ENCODE data around the gene KLHL6. TPM values are rescaled to one million over a fixed set of nuclear protein-coding genes. Genes with fewer than 3 reads are reported as not detected.

The KLHL6 gene
- total RNA-seq, 4 donors from 2014 or later = 0.10 to 1.4 (median 0.39) TPM

GRCh38 chr3:183564046-183564445 is 8.5 kb upstream of the KLHL6 start:
- DNase-seq (ENCODE audit: low spot score in 2 of 2) = no peak
- Histone ChIP-seq H3K4me1 (peaks cover 7% of the 10 kb centered on the region), H3K9me3 (no peaks in the 10 kb centered on the region), H3K4me3 (no peak overlapping the region), H3K36me3 (no peaks in the 10 kb centered on the region), H3K27me3 (no peaks in the 10 kb centered on the region), H3K27ac (no peak overlapping the region)
- 87% methylated on average over 5 of the region's 5 CpGs for WGBS
- no peak for TF ChIP-seq POLR2A (IDR thresholded peaks at IDR 0.05)
- no peak for TF ChIP-seq CTCF (IDR thresholded peaks at IDR 0.05)
- TF ChIP-seq POLR2AphosphoS5 (IDR thresholded peaks at IDR 0.05) = no peak
- TF ChIP-seq EP300 (IDR thresholded peaks at IDR 0.05) = no peak

GRCh38 chr3:183563536-183563874 is 8.0 kb upstream of the KLHL6 start:
- H3K4me1 ChIP-seq = peaks cover 7% of the 10 kb centered on the region
- TF ChIP-seq EP300 (IDR thresholded peaks at IDR 0.05) = no peak
- no peak for TF ChIP-seq POLR2AphosphoS5 (IDR thresholded peaks at IDR 0.05)
- TF ChIP-seq CTCF (IDR thresholded peaks at IDR 0.05) = no peak
- no peak for TF ChIP-seq POLR2A (IDR thresholded peaks at IDR 0.05)
- H3K27ac ChIP-seq = no peak overlapping the region
- no peak for DNase-seq (ENCODE audit: low spot score in 2 of 2)
- H3K9me3 ChIP-seq = no peaks in the 10 kb centered on the region
- no peaks in the 10 kb centered on the region for H3K36me3 ChIP-seq
- no peaks in the 10 kb centered on the region for H3K27me3 ChIP-seq
- H3K4me3 ChIP-seq = no peak overlapping the region
- 80% methylated on average over 2 of the region's 2 CpGs for whole genome bisulfite sequencing

GRCh38 chr3:183560607-183561006 is 5.1 kb upstream of the KLHL6 start:
- no peak for DNase-seq (ENCODE audit: low spot score in 2 of 2)
- 94% methylated on average over 9 of the region's 9 CpGs for WGBS

GRCh38 chr3:183558495-183558894 is 3.0 kb upstream of the KLHL6 start:
- no peak overlapping the region for H3K4me3 ChIP-seq
- TF ChIP-seq POLR2A (IDR thresholded peaks at IDR 0.05) (no peak), POLR2AphosphoS5 (IDR thresholded peaks at IDR 0.05) (no peak), EP300 (IDR thresholded peaks at IDR 0.05) (no peak), CTCF (IDR thresholded peaks at IDR 0.05) (no peak)
- 63% methylated on average over 8 of the region's 8 CpGs for WGBS

More at GRCh38 chr3:183560607-183561006, 5.1 kb upstream of the KLHL6 start:
- H3K4me1 ChIP-seq = peaks cover 7% of the 10 kb centered on the region
- H3K4me3 ChIP-seq = no peak overlapping the region
- H3K36me3 ChIP-seq = no peaks in the 10 kb centered on the region
- H3K27me3 ChIP-seq = no peaks in the 10 kb centered on the region
- no peak overlapping the region for H3K27ac ChIP-seq
- no peak for TF ChIP-seq CTCF (IDR thresholded peaks at IDR 0.05)
- TF ChIP-seq POLR2A (IDR thresholded peaks at IDR 0.05) = no peak
- no peak for TF ChIP-seq EP300 (IDR thresholded peaks at IDR 0.05)
- H3K9me3 ChIP-seq = no peaks in the 10 kb centered on the region

GRCh38 chr3:183556722-183557121 is 1.2 kb upstream of the KLHL6 start:
- DNase-seq (ENCODE audit: low spot score in 2 of 2) = no peak
- TF ChIP-seq POLR2AphosphoS5 (IDR thresholded peaks at IDR 0.05) = no peak
- no peaks in the 10 kb centered on the region for H3K27me3 ChIP-seq
- H3K9me3 ChIP-seq = no peaks in the 10 kb centered on the region
- H3K4me1 ChIP-seq = no peaks in the 10 kb centered on the region
- no peak overlapping the region for H3K4me3 ChIP-seq
- WGBS = 89% methylated on average over 5 of the region's 5 CpGs
- H3K36me3 ChIP-seq = no peaks in the 10 kb centered on the region
- H3K27ac ChIP-seq = no peak overlapping the region

More at GRCh38 chr3:183558495-183558894, 3.0 kb upstream of the KLHL6 start:
- Histone ChIP-seq H3K4me1 (peaks cover 7% of the 10 kb centered on the region), H3K27ac (no peak overlapping the region), H3K27me3 (no peaks in the 10 kb centered on the region), H3K9me3 (no peaks in the 10 kb centered on the region), H3K36me3 (no peaks in the 10 kb centered on the region)
- no peak for DNase-seq (ENCODE audit: low spot score in 2 of 2)

GRCh38 chr3:183554377-183554776 is 1.1 kb downstream of the KLHL6 start:
- peak overlapping the region; percentile 19 for H3K4me3 ChIP-seq

More at GRCh38 chr3:183554377-183554776, 1.1 kb downstream of the KLHL6 start:
- no peaks in the 10 kb centered on the region for H3K9me3 ChIP-seq
- H3K4me1 ChIP-seq = no peaks in the 10 kb centered on the region
- TF ChIP-seq POLR2A (IDR thresholded peaks at IDR 0.05) (no peak), CTCF (IDR thresholded peaks at IDR 0.05) (no peak), POLR2AphosphoS5 (IDR thresholded peaks at IDR 0.05) (no peak), EP300 (IDR thresholded peaks at IDR 0.05) (no peak)
- no peaks in the 10 kb centered on the region for H3K36me3 ChIP-seq
- H3K27ac ChIP-seq = no peak overlapping the region
- H3K27me3 ChIP-seq = no peaks in the 10 kb centered on the region
- DNase-seq (ENCODE audit: low spot score in 2 of 2) = no peak
- WGBS = 59% methylated on average over 1 of the region's 1 CpG

Measured in suprapubic skin (tissue), 4 donors.